MCF 10A (cell line): ENCODE data around the gene MCC. TPM values are rescaled to one million over a fixed set of nuclear protein-coding genes. Genes with fewer than 3 reads are reported as not detected.
"Not testable (repeated sequence)": the region's sequence is repeated elsewhere in the genome, so short reads cannot be mapped to it uniquely, and the experiment has no call there.

ENCODE experiments used
- BruUV-seq: library from RNA; stranded (reverse); fragments of 400-500 nt; replicated peaks from 2 replicates; lab custom pipeline; 2021; lab: Mats Ljungman, UMichigan
- CTCF ChIA-PET: fragments of 300-600 bp; sonication (Branson Sonifier 250); formaldehyde crosslinking; extraction: SDS; loops from one replicate; lab custom pipeline; 2021; ENCODE audit warnings: antibody characterized with exemption, inconsistent platforms; lab: Yijun Ruan, JAX
- POLR2A ChIA-PET: fragments of 300-600, 350-650 bp; sonication (Branson Sonifier 250); formaldehyde crosslinking; extraction: SDS; loops from one replicate; lab custom pipeline; 2020; ENCODE audit warnings: antibody characterized with exemption, inconsistent platforms; lab: Yijun Ruan, JAX
- DNase-seq: peaks from one replicate; pipeline ENCODE4 v3.0.0-alpha.2; 2018; ENCODE audit not compliant: unreplicated experiment
- H3K27ac Mint-ChIP-seq: one replicate; pipeline ENCODE4 v1.8.0; 2022; ENCODE audit warnings: mild to moderate bottlenecking, low read depth, mixed read lengths; ENCODE audit not compliant: unreplicated experiment
- H3K27me3 Mint-ChIP-seq: one replicate; pipeline ENCODE4 v1.8.0; 2022; ENCODE audit warnings: mixed read lengths; ENCODE audit not compliant: insufficient read depth, unreplicated experiment
- H3K36me3 Mint-ChIP-seq: one replicate; pipeline ENCODE4 v1.8.0; 2022; ENCODE audit warnings: mild to moderate bottlenecking, moderate library complexity, mixed read lengths; ENCODE audit not compliant: insufficient read depth, unreplicated experiment
- H3K4me1 Mint-ChIP-seq: one replicate; pipeline ENCODE4 v1.8.0; 2022; ENCODE audit warnings: mixed read lengths; ENCODE audit not compliant: insufficient read depth, unreplicated experiment
- H3K4me3 Mint-ChIP-seq: one replicate; pipeline ENCODE4 v1.8.0; 2022; ENCODE audit warnings: mild to moderate bottlenecking, moderate library complexity, mixed read lengths; ENCODE audit not compliant: unreplicated experiment
- H3K9me3 Mint-ChIP-seq: one replicate; pipeline ENCODE4 v1.8.0; 2022; ENCODE audit warnings: mixed read lengths; ENCODE audit not compliant: unreplicated experiment
- CTCF ChIP-seq: fragments of 200-600 bp; IDR thresholded peaks from one replicate; pipeline ENCODE4 v1.8.0; 2022; ENCODE audit warnings: antibody characterized with exemption, mild to moderate bottlenecking; ENCODE audit not compliant: unreplicated experiment
- intact Hi-C: fragments of 100-400 bp; cut with micrococcal nuclease; formaldehyde crosslinking; loops from 2 replicates; pipeline ENCODE4 v1.14.1; 2022
- total RNA-seq: library from RNA; stranded (reverse); gene quantifications from 2 replicates; pipeline ENCODE4 v1.2.3, GENCODE V29; 2022

The MCC gene
- total RNA-seq, 1 experiment from 2014 or later, result 25.3 TPM

GRCh38 chr5:113404269-113404668 is 84.0 kb downstream of the MCC start:
- H3K4me3 Mint-ChIP-seq, result no peak overlapping the region
- POLR2A ChIA-PET, result interaction anchor here (0.6 kb wide), 1 partner anchor 112 kb away, joined by 3 read pairs; no protein-coding TSS in a partner anchor
- CTCF ChIA-PET, result interaction anchor here (0.6 to 1.0 kb wide), 3 partner anchors 15 to 440 kb away, joined by 3 to 6 read pairs (median 3); no protein-coding TSS in a partner anchor
- H3K4me1 Mint-ChIP-seq, result no peaks in the 10 kb centered on the region
- intact Hi-C loops, result no loop called here
- no TSS peak for BruUV-seq
- no peak for DNase-seq
- H3K27ac Mint-ChIP-seq, result no peak overlapping the region
- peaks cover 4% of the 10 kb centered on the region for H3K36me3 Mint-ChIP-seq
- H3K9me3 Mint-ChIP-seq, result no peaks in the 10 kb centered on the region
- H3K27me3 Mint-ChIP-seq, result no peaks in the 10 kb centered on the region
- TF ChIP-seq CTCF, result no peak

DNA sequence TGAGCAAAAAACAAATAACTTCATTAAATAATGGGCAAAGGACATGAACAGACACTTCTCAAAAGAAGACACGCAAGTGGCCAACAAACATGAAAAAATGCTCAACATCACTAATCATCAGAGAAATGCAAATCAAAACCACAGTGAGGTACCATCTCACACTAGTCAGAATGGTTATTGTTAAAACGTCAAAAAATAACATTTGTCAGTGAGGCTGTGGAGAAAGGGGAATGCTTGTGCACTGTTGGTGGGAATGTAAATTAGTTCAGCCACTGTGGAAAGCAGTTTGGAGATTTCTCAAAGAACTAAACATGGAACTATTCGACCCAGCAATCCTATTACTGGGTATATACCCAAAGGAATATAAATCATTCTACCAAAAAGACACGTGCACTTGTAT is 90.3 kb downstream of the MCC start:
- CTCF ChIA-PET, result interaction anchor here (0.8 to 1.1 kb wide), 3 partner anchors 9 to 284 kb away, joined by 3 read pairs; no protein-coding TSS in a partner anchor
- BruUV-seq, intact Hi-C loops, H3K4me3 Mint-ChIP-seq, H3K36me3 Mint-ChIP-seq, POLR2A ChIA-PET, H3K27me3 Mint-ChIP-seq, H3K27ac Mint-ChIP-seq, H3K4me1 Mint-ChIP-seq, H3K9me3 Mint-ChIP-seq, DNase-seq: not testable (repeated sequence)

DNA sequence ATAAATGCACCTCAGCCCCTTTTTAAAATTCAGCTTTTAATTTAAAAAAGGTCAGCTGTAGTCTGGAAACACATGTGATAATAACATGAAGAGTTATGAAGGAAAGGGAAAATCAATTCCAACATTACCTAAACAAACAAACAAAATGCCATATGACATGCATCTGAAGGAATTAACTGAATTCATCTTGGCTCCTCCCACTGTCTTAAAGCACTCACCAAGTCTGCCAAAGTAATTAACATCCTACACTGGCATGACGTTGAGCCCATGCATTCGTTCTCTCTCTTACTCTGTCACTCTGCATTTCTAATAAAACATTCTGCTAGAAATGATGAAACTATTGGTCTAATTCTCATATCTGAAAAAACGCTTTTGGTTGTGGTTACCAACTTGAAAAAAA is 91.2 kb downstream of the MCC start:
- TF ChIP-seq CTCF, result no peak
- ChIA-PET CTCF (interaction anchor here (0.6 kb wide), 1 partner anchor 63 kb away, joined by 3 read pairs; no protein-coding TSS in a partner anchor), POLR2A (interaction anchor here (0.9 kb wide), 2 partner anchors 94 to 114 kb away, joined by 3 read pairs; no protein-coding TSS in a partner anchor)
- Mint-ChIP-seq H3K27me3 (no peaks in the 10 kb centered on the region), H3K36me3 (no peaks in the 10 kb centered on the region), H3K27ac (no peak overlapping the region), H3K4me3 (no peak overlapping the region), H3K4me1 (no peaks in the 10 kb centered on the region), H3K9me3 (no peaks in the 10 kb centered on the region)
- intact Hi-C loops, result no loop called here
- peak; percentile 20 for DNase-seq
- no TSS peak for BruUV-seq

GRCh38 chr5:113394658-113395057 is 93.6 kb downstream of the MCC start:
- no peak overlapping the region for H3K4me3 Mint-ChIP-seq
- H3K4me1 Mint-ChIP-seq, result no peaks in the 10 kb centered on the region
- DNase-seq, result no peak
- no peaks in the 10 kb centered on the region for H3K27me3 Mint-ChIP-seq
- H3K9me3 Mint-ChIP-seq, result no peaks in the 10 kb centered on the region
- ChIA-PET POLR2A (interaction anchor here (0.6 kb wide), 1 partner anchor 386 kb away, joined by 3 read pairs; no protein-coding TSS in a partner anchor), CTCF (interaction anchor here (0.6 to 1.2 kb wide), 4 partner anchors 8 to 95 kb away, joined by 3 read pairs; no protein-coding TSS in a partner anchor)
- peaks cover 6% of the 10 kb centered on the region for H3K36me3 Mint-ChIP-seq
- no peak overlapping the region for H3K27ac Mint-ChIP-seq
- BruUV-seq, result no TSS peak
- intact Hi-C loops, result no loop called here
- no peak for TF ChIP-seq CTCF
